NCI-H1930 (cell line): Measurements from ENCODE around the gene ARHGAP42.
"Not testable (repeated sequence)": the region's sequence is repeated elsewhere in the genome, so short reads cannot be mapped to it uniquely, and the experiment has no call there.

ENCODE experiments used
- DNase-seq, 2 experiments: peaks; one replicate each; lab custom pipeline; 2025; lab: John Stamatoyannopoulos, UW

The ARHGAP42 gene

GRCh38 chr11:100726680-100727079 is 39.6 kb downstream of the ARHGAP42 start:
- DNase-seq = no peak

GRCh38 chr11:100727410-100727809 is 40.3 kb downstream of the ARHGAP42 start:
- no peak for DNase-seq

- DNase-seq = no peak
Observed at GRCh38 chr11:100730266-100730665, 43.2 kb downstream of the ARHGAP42 start.

- DNase-seq = no peak
Observed at GRCh38 chr11:100731471-100731870, 44.4 kb downstream of the ARHGAP42 start.

GRCh38 chr11:100732949-100733348 is 45.9 kb downstream of the ARHGAP42 start:
- DNase-seq = no peak

- no peak for DNase-seq
Observed at GRCh38 chr11:100734743-100735527, 47.8 kb downstream of the ARHGAP42 start.

- no peak for DNase-seq
Observed at GRCh38 chr11:100735949-100736675, 49.0 kb downstream of the ARHGAP42 start.

GRCh38 chr11:100738701-100739270 is 51.7 kb downstream of the ARHGAP42 start:
- DNase-seq = no peak

- no peak for DNase-seq
Observed at GRCh38 chr11:100739666-100740065, 52.6 kb downstream of the ARHGAP42 start.

- DNase-seq = no peak
Observed at GRCh38 chr11:100740440-100740839, 53.4 kb downstream of the ARHGAP42 start.

GRCh38 chr11:100741866-100742625 is 55.0 kb downstream of the ARHGAP42 start:
- DNase-seq = no peak

- no peak for DNase-seq
Observed at GRCh38 chr11:100746448-100746847, 59.4 kb downstream of the ARHGAP42 start.

- DNase-seq = no peak
Observed at GRCh38 chr11:100748153-100748552, 61.1 kb downstream of the ARHGAP42 start.

GRCh38 chr11:100749887-100750565 is 62.9 kb downstream of the ARHGAP42 start:
- DNase-seq = not testable (repeated sequence)

GRCh38 chr11:100750566-100750891 is 63.4 kb downstream of the ARHGAP42 start:
- not testable (repeated sequence) for DNase-seq

GRCh38 chr11:100752371-100753171 is 65.5 kb downstream of the ARHGAP42 start:
- DNase-seq = no peak

- DNase-seq = no peak
Observed at GRCh38 chr11:100753172-100753543, 66.1 kb downstream of the ARHGAP42 start.

- DNase-seq = no peak
Observed at GRCh38 chr11:100753571-100753970, 66.5 kb downstream of the ARHGAP42 start.

GRCh38 chr11:100756559-100756958 is 69.5 kb downstream of the ARHGAP42 start:
- DNase-seq = no peak

- no peak for DNase-seq
Observed at GRCh38 chr11:100757646-100758045, 70.6 kb downstream of the ARHGAP42 start.

GRCh38 chr11:100759106-100759505 is 72.0 kb downstream of the ARHGAP42 start:
- DNase-seq = no peak
